ENCODE data around the gene PLBD2. TPM values are rescaled to one million over a fixed set of nuclear protein-coding genes. Genes with fewer than 3 reads are reported as not detected.

Gene PLBD2
- total RNA-seq, 1 donor from 2014 or later, result 4.9 TPM

- no peak overlapping the region for H3K27ac Mint-ChIP-seq
- Histone ChIP-seq H4K20me1 (ENCODE audit: low read depth) (no peaks in the 10 kb centered on the region), H3K79me2 (ENCODE audit: low read depth) (no peaks in the 10 kb centered on the region), H3K36me3 (no peaks in the 10 kb centered on the region), H3K4me3 (no peak overlapping the region), H3K27ac (no peak overlapping the region), H3K9me3 (ENCODE audit: low read depth) (no peaks in the 10 kb centered on the region), H2AFZ (replicated peaks) (no peak overlapping the region), H3K4me1 (no peaks in the 10 kb centered on the region), H3K27me3 (no peaks in the 10 kb centered on the region), H3K4me2 (no peak overlapping the region), H3K9ac (no peak overlapping the region), H3F3A (ENCODE audit: low read depth) (no peaks in the 10 kb centered on the region)
- no peaks in the 10 kb centered on the region for H3K27me3 Mint-ChIP-seq (ENCODE audit: insufficient read depth, low read depth)
- peaks cover 6% of the 10 kb centered on the region for H3K4me1 Mint-ChIP-seq
- no peaks in the 10 kb centered on the region for H3K9me3 Mint-ChIP-seq
- no peak overlapping the region for H3K4me3 Mint-ChIP-seq
- no peak for DNase-seq (ENCODE audit: low spot score)
- no peak for TF ChIP-seq EZH2 (IDR thresholded peaks at IDR 0.05)
- TF ChIP-seq, protein P1, sequence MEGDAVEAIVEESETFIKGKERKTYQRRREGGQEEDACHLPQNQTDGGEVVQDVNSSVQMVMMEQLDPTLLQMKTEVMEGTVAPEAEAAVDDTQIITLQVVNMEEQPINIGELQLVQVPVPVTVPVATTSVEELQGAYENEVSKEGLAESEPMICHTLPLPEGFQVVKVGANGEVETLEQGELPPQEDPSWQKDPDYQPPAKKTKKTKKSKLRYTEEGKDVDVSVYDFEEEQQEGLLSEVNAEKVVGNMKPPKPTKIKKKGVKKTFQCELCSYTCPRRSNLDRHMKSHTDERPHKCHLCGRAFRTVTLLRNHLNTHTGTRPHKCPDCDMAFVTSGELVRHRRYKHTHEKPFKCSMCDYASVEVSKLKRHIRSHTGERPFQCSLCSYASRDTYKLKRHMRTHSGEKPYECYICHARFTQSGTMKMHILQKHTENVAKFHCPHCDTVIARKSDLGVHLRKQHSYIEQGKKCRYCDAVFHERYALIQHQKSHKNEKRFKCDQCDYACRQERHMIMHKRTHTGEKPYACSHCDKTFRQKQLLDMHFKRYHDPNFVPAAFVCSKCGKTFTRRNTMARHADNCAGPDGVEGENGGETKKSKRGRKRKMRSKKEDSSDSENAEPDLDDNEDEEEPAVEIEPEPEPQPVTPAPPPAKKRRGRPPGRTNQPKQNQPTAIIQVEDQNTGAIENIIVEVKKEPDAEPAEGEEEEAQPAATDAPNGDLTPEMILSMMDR (IDR thresholded peaks at IDR 0.05), result no peak
- no peak for TF ChIP-seq EZH2phosphoT487 (IDR thresholded peaks at IDR 0.05)
- H3K36me3 Mint-ChIP-seq, result no peaks in the 10 kb centered on the region
Measured at GRCh38 chr12:113439301-113439597, 80.9 kb downstream of the PLBD2 start.

- H3K9me3 Mint-ChIP-seq, result no peaks in the 10 kb centered on the region
- TF ChIP-seq EZH2phosphoT487 (IDR thresholded peaks at IDR 0.05), result no peak
- no peak for TF ChIP-seq EZH2 (IDR thresholded peaks at IDR 0.05)
- TF ChIP-seq, protein P1 (IDR thresholded peaks at IDR 0.05), result peak; percentile 85
- Histone ChIP-seq H4K20me1 (ENCODE audit: low read depth) (no peaks in the 10 kb centered on the region), H3K79me2 (ENCODE audit: low read depth) (no peaks in the 10 kb centered on the region), H3K9me3 (ENCODE audit: low read depth) (no peaks in the 10 kb centered on the region), H3K9ac (no peak overlapping the region), H2AFZ (replicated peaks) (no peak overlapping the region), H3K4me3 (no peak overlapping the region), H3K4me2 (no peak overlapping the region), H3K27me3 (no peaks in the 10 kb centered on the region), H3F3A (ENCODE audit: low read depth) (no peaks in the 10 kb centered on the region), H3K36me3 (no peaks in the 10 kb centered on the region), H3K27ac (no peak overlapping the region), H3K4me1 (no peaks in the 10 kb centered on the region)
- H3K4me1 Mint-ChIP-seq, result peaks cover 6% of the 10 kb centered on the region
- no peaks in the 10 kb centered on the region for H3K27me3 Mint-ChIP-seq (ENCODE audit: insufficient read depth, low read depth)
- no peak overlapping the region for H3K4me3 Mint-ChIP-seq
- H3K27ac Mint-ChIP-seq, result no peak overlapping the region
- peak; percentile 92 for DNase-seq (ENCODE audit: low spot score)
- no peaks in the 10 kb centered on the region for H3K36me3 Mint-ChIP-seq
Measured at GRCh38 chr12:113439606-113440030, 81.2 kb downstream of the PLBD2 start.

DNA sequence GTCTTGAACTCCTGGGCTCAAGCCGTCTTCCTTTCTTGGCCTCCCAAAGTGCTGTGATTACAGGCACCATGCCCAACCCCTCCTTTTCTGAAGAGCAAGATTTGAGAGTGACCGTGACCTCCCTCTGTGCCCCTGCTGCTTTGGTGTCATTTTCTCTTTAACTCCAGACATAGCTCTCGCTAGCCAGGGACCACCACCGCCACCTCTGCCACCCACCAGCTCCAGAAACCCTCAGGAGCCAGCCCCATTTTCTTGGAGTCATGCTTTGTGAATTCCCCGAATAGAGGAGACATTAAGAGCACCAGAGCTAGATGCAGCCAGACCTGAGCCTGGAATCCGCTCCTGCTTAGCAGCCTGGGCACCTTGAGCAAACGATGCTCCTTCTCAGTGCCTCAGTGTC is 81.9 kb downstream of the PLBD2 start:
- no peaks in the 10 kb centered on the region for H3K9me3 Mint-ChIP-seq
- H4K20me1 ChIP-seq (ENCODE audit: low read depth), result no peaks in the 10 kb centered on the region
- H3K9me3 ChIP-seq (ENCODE audit: low read depth), result no peaks in the 10 kb centered on the region
- no peaks in the 10 kb centered on the region for H3K36me3 ChIP-seq
- H3K27ac ChIP-seq, result no peak overlapping the region
- no peak overlapping the region for H3K4me3 Mint-ChIP-seq
- H3K27me3 Mint-ChIP-seq (ENCODE audit: insufficient read depth, low read depth), result no peaks in the 10 kb centered on the region
- H2AFZ ChIP-seq (replicated peaks), result no peak overlapping the region
- H3K4me3 ChIP-seq, result no peak overlapping the region
- H3K79me2 ChIP-seq (ENCODE audit: low read depth), result no peaks in the 10 kb centered on the region
- TF ChIP-seq EZH2phosphoT487 (IDR thresholded peaks at IDR 0.05) (no peak), EZH2 (IDR thresholded peaks at IDR 0.05) (no peak)
- TF ChIP-seq, protein P1 (IDR thresholded peaks at IDR 0.05), result no peak
- H3K4me2 ChIP-seq, result no peak overlapping the region
- no peaks in the 10 kb centered on the region for H3F3A ChIP-seq (ENCODE audit: low read depth)
- H3K4me1 Mint-ChIP-seq, result peaks cover 6% of the 10 kb centered on the region
- H3K9ac ChIP-seq, result no peak overlapping the region
- no peak for DNase-seq (ENCODE audit: low spot score)
- H3K36me3 Mint-ChIP-seq, result no peaks in the 10 kb centered on the region
- H3K27me3 ChIP-seq, result no peaks in the 10 kb centered on the region
- no peak overlapping the region for H3K27ac Mint-ChIP-seq
- no peaks in the 10 kb centered on the region for H3K4me1 ChIP-seq

Other genes starting within 250 kb of the PLBD2 start
- 0.50 and 1.4 TPM in 2 replicates for gene RASAL1, start 222.8 kb upstream of the PLBD2 start, total RNA-seq (ENCODE audit: low replicate concordance)
- 0.19 TPM in 1 of 2 replicates, not detected in the other for gene CFAP73, start 208.9 kb upstream of the PLBD2 start, total RNA-seq (ENCODE audit: low replicate concordance)
- 36.9 and 72.9 TPM in 2 replicates for gene DDX54, start 173.1 kb upstream of the PLBD2 start, total RNA-seq (ENCODE audit: low replicate concordance)
- gene RITA1, start 172.9 kb upstream of the PLBD2 start, total RNA-seq (ENCODE audit: low replicate concordance), result 13.7 and 22.5 TPM in 2 replicates
- gene TPCN1, start 137.1 kb upstream of the PLBD2 start, total RNA-seq (ENCODE audit: low replicate concordance), result 12.2 and 19.1 TPM in 2 replicates
- gene SLC8B1, start 23.5 kb upstream of the PLBD2 start, total RNA-seq (ENCODE audit: low replicate concordance), result 3.0 and 7.5 TPM in 2 replicates
- gene SDS, start 45.3 kb downstream of the PLBD2 start, total RNA-seq (ENCODE audit: low replicate concordance), result 0.74 TPM in 1 of 2 replicates, not detected in the other
- 3.1 and 3.5 TPM in 2 replicates for gene SDSL, start 63.8 kb downstream of the PLBD2 start, total RNA-seq (ENCODE audit: low replicate concordance)
- 48.4 and 98.7 TPM in 2 replicates for gene LHX5, start 113.3 kb downstream of the PLBD2 start, total RNA-seq (ENCODE audit: low replicate concordance)

Measured in neural progenitor cell (in vitro differentiated cells).